Osteoblast (primary cell): ENCODE measurements around the gene CADPS2. TPM values are rescaled to one million over a fixed set of nuclear protein-coding genes. Genes with fewer than 3 reads are reported as not detected.

Experiments used
- DNase-seq: peaks from one replicate; pipeline ENCODE4 v3.0.0; 2011; ENCODE audit warnings: low spot score, mixed read lengths; ENCODE audit not compliant: insufficient read length; ENCODE audit errors: missing footprints
- H2AFZ ChIP-seq: 2 replicates; pipeline ENCODE4 v1.6.0; 2011; ENCODE audit warnings: mild to moderate bottlenecking, low read length
- H3K27ac ChIP-seq: 2 replicates; pipeline ENCODE4 v1.5.1; 2011; ENCODE audit warnings: mild to moderate bottlenecking, low read depth, low read length, moderate library complexity
- H3K27me3 ChIP-seq: 2 replicates; pipeline ENCODE4 v1.6.0; 2012; ENCODE audit warnings: mild to moderate bottlenecking, control low read depth, inconsistent platforms, low read length, moderate library complexity; ENCODE audit not compliant: insufficient read depth
- H3K36me3 ChIP-seq: 2 replicates; pipeline ENCODE4 v1.5.1; 2011; ENCODE audit warnings: mild to moderate bottlenecking, low read length, control low read depth, moderate library complexity; ENCODE audit not compliant: insufficient read depth
- H3K4me1 ChIP-seq: 2 replicates; pipeline ENCODE4 v1.5.1; 2011; ENCODE audit warnings: mild to moderate bottlenecking, low read length, control low read depth, moderate library complexity; ENCODE audit not compliant: insufficient read depth
- H3K4me2 ChIP-seq: 2 replicates; pipeline ENCODE4 v1.6.0; 2011; ENCODE audit warnings: mild to moderate bottlenecking, low read length; ENCODE audit not compliant: insufficient read depth
- H3K4me3 ChIP-seq: fragments of 200-600 bp; sonication (generic); 3 replicates; pipeline ENCODE4 v1.5.1; 2012; ENCODE audit warnings: mild to moderate bottlenecking, low read length, inconsistent platforms; ENCODE audit not compliant: insufficient read depth
- H3K79me2 ChIP-seq: 2 replicates; pipeline ENCODE4 v1.6.0; 2012; ENCODE audit warnings: mild to moderate bottlenecking, low read length, control low read depth, inconsistent platforms; ENCODE audit not compliant: insufficient read depth
- H3K9me3 ChIP-seq: 2 replicates; pipeline ENCODE4 v1.5.1; 2011; ENCODE audit warnings: low read depth, low read length, control low read depth
- H4K20me1 ChIP-seq: 2 replicates; pipeline ENCODE4 v1.6.0; 2012; ENCODE audit warnings: mild to moderate bottlenecking, low read length, control low read depth; ENCODE audit not compliant: insufficient read depth
- CTCF ChIP-seq: IDR thresholded peaks from 2 replicates; pipeline ENCODE4 v1.5.1; 2011; ENCODE audit warnings: mild to moderate bottlenecking, low read depth, low read length, moderate library complexity; ENCODE audit errors: extremely low read depth
- total RNA-seq: library from RNA; depleted of rRNA; stranded (reverse); fragments of >200 nt; gene quantifications from 2 replicates; pipeline ENCODE4 v1.2.3, GENCODE V29; 2012

Gene CADPS2
- total RNA-seq, 1 donor = 21.7 TPM

- Histone ChIP-seq H3K79me2 (no peaks in the 10 kb centered on the region), H4K20me1 (no peaks in the 10 kb centered on the region), H2AFZ (no peak overlapping the region), H3K4me2 (no peak overlapping the region), H3K36me3 (no peaks in the 10 kb centered on the region), H3K4me3 (no peak overlapping the region), H3K27me3 (no peaks in the 10 kb centered on the region), H3K9me3 (no peaks in the 10 kb centered on the region), H3K4me1 (no peaks in the 10 kb centered on the region), H3K27ac (no peak overlapping the region)
- TF ChIP-seq CTCF = no peak
- DNase-seq = peak; percentile 25
These were observed 38.3 kb downstream of the CADPS2 start for GRCh38 chr7:122847871-122848473.

GRCh38 chr7:122846591-122846990 lies 39.7 kb downstream of the CADPS2 start:
- Histone ChIP-seq H3K4me3 (no peak overlapping the region), H3K27me3 (no peaks in the 10 kb centered on the region), H3K27ac (no peak overlapping the region), H4K20me1 (no peaks in the 10 kb centered on the region), H3K9me3 (no peaks in the 10 kb centered on the region), H3K4me2 (no peak overlapping the region), H3K79me2 (no peaks in the 10 kb centered on the region), H3K4me1 (no peaks in the 10 kb centered on the region), H3K36me3 (no peaks in the 10 kb centered on the region), H2AFZ (no peak overlapping the region)
- no peak for TF ChIP-seq CTCF
- DNase-seq = no peak

GRCh38 chr7:122845286-122845685 lies 41.0 kb downstream of the CADPS2 start:
- Histone ChIP-seq H3K9me3 (no peaks in the 10 kb centered on the region), H3K4me1 (no peaks in the 10 kb centered on the region), H2AFZ (no peak overlapping the region), H3K4me2 (no peak overlapping the region), H3K36me3 (no peaks in the 10 kb centered on the region), H4K20me1 (no peaks in the 10 kb centered on the region), H3K27ac (no peak overlapping the region), H3K79me2 (no peaks in the 10 kb centered on the region), H3K4me3 (no peak overlapping the region), H3K27me3 (no peaks in the 10 kb centered on the region)
- no peak for TF ChIP-seq CTCF
- DNase-seq = no peak

- no peaks in the 10 kb centered on the region for H3K79me2 ChIP-seq
- H3K4me3 ChIP-seq = no peak overlapping the region
- no peaks in the 10 kb centered on the region for H3K27me3 ChIP-seq
- no peaks in the 10 kb centered on the region for H4K20me1 ChIP-seq
- no peak overlapping the region for H3K27ac ChIP-seq
- H2AFZ ChIP-seq = no peak overlapping the region
- TF ChIP-seq CTCF = no peak
- H3K4me2 ChIP-seq = no peak overlapping the region
- no peak for DNase-seq
- no peaks in the 10 kb centered on the region for H3K9me3 ChIP-seq
- no peaks in the 10 kb centered on the region for H3K36me3 ChIP-seq
- H3K4me1 ChIP-seq = no peaks in the 10 kb centered on the region
These were observed 41.9 kb downstream of the CADPS2 start for GRCh38 chr7:122844191-122844988.
